ENCODE results near the gene FOXP1. TPM values are rescaled to one million over a fixed set of nuclear protein-coding genes. Genes with fewer than 3 reads are reported as not detected.

The FOXP1 gene
- total RNA-seq, 1 experiment from 2014 or later, result 75.3 TPM

DNA sequence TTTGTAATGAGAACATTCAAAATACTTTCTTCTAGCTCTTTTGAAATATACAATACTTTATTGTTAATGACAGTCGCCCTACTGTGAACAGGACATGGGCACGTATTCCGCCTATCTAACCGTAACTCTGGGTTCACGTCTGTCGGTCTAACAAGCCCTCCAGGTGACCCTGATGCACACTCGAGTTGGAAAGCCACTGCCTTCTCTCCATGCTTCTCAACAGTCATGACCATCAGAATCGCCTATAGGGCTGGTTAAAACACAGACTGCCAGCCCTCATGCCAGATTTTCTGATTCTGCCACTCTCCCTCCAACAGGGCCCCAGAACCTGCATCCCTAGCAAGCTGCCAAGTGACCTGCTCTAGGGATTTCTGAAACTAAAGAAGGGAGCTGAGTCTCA lies 140.2 kb downstream of the FOXP1 start:
- no peaks in the 10 kb centered on the region for H3K27me3 Mint-ChIP-seq (ENCODE audit: low read depth)
- no peak overlapping the region for H3K4me3 Mint-ChIP-seq
- no peak overlapping the region for H4K5ac ChIP-seq (ENCODE audit: insufficient read length, low read depth, low read length)
- no peak overlapping the region for H3K9ac ChIP-seq (ENCODE audit: extremely low read depth, insufficient read length, low read length)
- H2AK5ac ChIP-seq (ENCODE audit: insufficient read length, low read length), result no peak overlapping the region
- no peak overlapping the region for H3T11ph ChIP-seq (ENCODE audit: low read length)
- no peaks in the 10 kb centered on the region for H4K20me1 ChIP-seq (ENCODE audit: control insufficient read depth, insufficient read depth, insufficient read length)
- no peak overlapping the region for H3K14ac ChIP-seq (ENCODE audit: insufficient read depth, low read length)
- no peaks in the 10 kb centered on the region for H3K79me1 ChIP-seq (ENCODE audit: insufficient read depth, low read depth, low read length, poor library complexity, severe bottlenecking)
- no peak overlapping the region for H2BK15ac ChIP-seq (ENCODE audit: low read depth, low read length)
- no peak overlapping the region for H2BK12ac ChIP-seq (ENCODE audit: insufficient read length, low read depth, low read length)
- H3K4me2 ChIP-seq (ENCODE audit: insufficient read depth, insufficient read length, low read length), result no peak overlapping the region
- H3K4me1 Mint-ChIP-seq, result peaks cover 9 to 11% of the 10 kb centered on the region in 2 experiments
- H3K27ac ChIP-seq (ENCODE audit: insufficient read length, low read depth, low read length), result no peak overlapping the region
- no peaks in the 10 kb centered on the region for H3K23me2 ChIP-seq (ENCODE audit: insufficient read length, low read depth, low read length, poor library complexity, severe bottlenecking)
- no peaks in the 10 kb centered on the region for H3K4me1 ChIP-seq (ENCODE audit: insufficient read depth, low read length)
- H4K91ac ChIP-seq (ENCODE audit: insufficient read length, low read depth, low read length), result no peak overlapping the region
- H2AFZ ChIP-seq (ENCODE audit: low read length), result no peak overlapping the region
- no peaks in the 10 kb centered on the region for H3K9me3 ChIP-seq (ENCODE audit: control insufficient read depth, low read depth, low read length)
- H3K79me2 ChIP-seq (ENCODE audit: insufficient read depth, low read length), result no peaks in the 10 kb centered on the region
- H2BK20ac ChIP-seq (ENCODE audit: low read depth, low read length, poor library complexity, severe bottlenecking), result no peak overlapping the region
- peak overlapping the region in 1 of 3 experiments; percentile 67; a peak in 1 of 7 replicates for H3K27ac Mint-ChIP-seq
- H3K9me3 Mint-ChIP-seq, result no peaks in the 10 kb centered on the region
- H3K23ac ChIP-seq (ENCODE audit: insufficient read length, low read depth, low read length), result no peak overlapping the region
- H4K8ac ChIP-seq (replicated peaks; ENCODE audit: insufficient read length, low read depth, low read length), result no peak overlapping the region
- no peaks in the 10 kb centered on the region for H3K36me3 Mint-ChIP-seq (ENCODE audit: insufficient read depth in 1 of 3, low read depth in 3 of 3)
- H3K27me3 ChIP-seq (ENCODE audit: insufficient read depth, low read length), result no peaks in the 10 kb centered on the region
- DNase-seq, result no peak
- no peak overlapping the region for H3K18ac ChIP-seq (ENCODE audit: insufficient read length, low read depth, low read length)
- TF ChIP-seq, protein P1, sequence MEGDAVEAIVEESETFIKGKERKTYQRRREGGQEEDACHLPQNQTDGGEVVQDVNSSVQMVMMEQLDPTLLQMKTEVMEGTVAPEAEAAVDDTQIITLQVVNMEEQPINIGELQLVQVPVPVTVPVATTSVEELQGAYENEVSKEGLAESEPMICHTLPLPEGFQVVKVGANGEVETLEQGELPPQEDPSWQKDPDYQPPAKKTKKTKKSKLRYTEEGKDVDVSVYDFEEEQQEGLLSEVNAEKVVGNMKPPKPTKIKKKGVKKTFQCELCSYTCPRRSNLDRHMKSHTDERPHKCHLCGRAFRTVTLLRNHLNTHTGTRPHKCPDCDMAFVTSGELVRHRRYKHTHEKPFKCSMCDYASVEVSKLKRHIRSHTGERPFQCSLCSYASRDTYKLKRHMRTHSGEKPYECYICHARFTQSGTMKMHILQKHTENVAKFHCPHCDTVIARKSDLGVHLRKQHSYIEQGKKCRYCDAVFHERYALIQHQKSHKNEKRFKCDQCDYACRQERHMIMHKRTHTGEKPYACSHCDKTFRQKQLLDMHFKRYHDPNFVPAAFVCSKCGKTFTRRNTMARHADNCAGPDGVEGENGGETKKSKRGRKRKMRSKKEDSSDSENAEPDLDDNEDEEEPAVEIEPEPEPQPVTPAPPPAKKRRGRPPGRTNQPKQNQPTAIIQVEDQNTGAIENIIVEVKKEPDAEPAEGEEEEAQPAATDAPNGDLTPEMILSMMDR (conservative IDR thresholded peaks at IDR 0.05), result no peak
- WGBS (ENCODE audit: extremely low coverage, insufficient read length, low lambda C conversion rate), result no CpG with 5 or more reads among the region's 8 CpGs
- H3K4ac ChIP-seq (ENCODE audit: low read depth, low read length), result no peak overlapping the region
- H2BK120ac ChIP-seq (ENCODE audit: low read depth, low read length, poor library complexity, severe bottlenecking), result no peak overlapping the region
- H2BK5ac ChIP-seq (ENCODE audit: insufficient read length, low read length), result no peak overlapping the region
- H3K56ac ChIP-seq (ENCODE audit: insufficient read length, low read depth, low read length), result no peak overlapping the region

Data from H9 (cell line).